Astrocyte of the cerebellum (primary cell): ENCODE results near the gene CREBBP.

Source experiments
- DNase-seq: peaks from one replicate; pipeline ENCODE4 v3.0.0-alpha.2; 2011; ENCODE audit warnings: low read depth
- H3K4me3 ChIP-seq: 2 replicates; pipeline ENCODE4 v1.5.1; 2011; ENCODE audit warnings: mild to moderate bottlenecking, low read depth, low read length, moderate library complexity
- in situ Hi-C: cut with HindIII; loops from 2 replicates; pipeline ENCODE4 v1.10.0; 2017; ENCODE audit warnings: low sequenced_read_pairs
- TF ChIP-seq, protein P1 (sequence below): IDR thresholded peaks from 2 replicates; pipeline ENCODE4 v1.5.1; 2012; ENCODE audit warnings: low read length, low read depth, moderate library complexity, mild to moderate bottlenecking; ENCODE audit errors: missing control alignments

The CREBBP gene

DNA sequence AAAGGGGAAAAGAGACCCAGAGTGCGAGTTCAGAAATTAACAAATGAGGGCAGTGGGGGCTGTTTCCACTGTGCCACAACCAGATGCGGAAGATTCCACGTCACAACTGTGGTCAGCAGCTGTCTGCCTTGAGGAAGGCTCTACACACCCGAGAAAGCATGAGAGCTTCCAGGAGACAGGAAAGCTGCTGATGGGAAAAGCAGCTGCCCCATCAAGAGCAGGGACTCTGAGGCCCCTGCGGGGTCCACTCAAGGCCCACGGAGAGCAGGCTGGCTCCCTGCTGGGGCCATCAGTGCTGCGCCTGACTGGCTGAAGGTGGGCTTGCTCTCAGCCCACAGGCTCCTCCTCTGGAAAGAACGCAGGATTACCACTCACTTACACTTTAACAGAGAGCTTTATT lies 148.3 kb downstream of the CREBBP start:
- no peak overlapping the region for H3K4me3 ChIP-seq
- DNase-seq, result no peak
- in situ Hi-C loops, result no loop called here
- TF ChIP-seq, protein P1, sequence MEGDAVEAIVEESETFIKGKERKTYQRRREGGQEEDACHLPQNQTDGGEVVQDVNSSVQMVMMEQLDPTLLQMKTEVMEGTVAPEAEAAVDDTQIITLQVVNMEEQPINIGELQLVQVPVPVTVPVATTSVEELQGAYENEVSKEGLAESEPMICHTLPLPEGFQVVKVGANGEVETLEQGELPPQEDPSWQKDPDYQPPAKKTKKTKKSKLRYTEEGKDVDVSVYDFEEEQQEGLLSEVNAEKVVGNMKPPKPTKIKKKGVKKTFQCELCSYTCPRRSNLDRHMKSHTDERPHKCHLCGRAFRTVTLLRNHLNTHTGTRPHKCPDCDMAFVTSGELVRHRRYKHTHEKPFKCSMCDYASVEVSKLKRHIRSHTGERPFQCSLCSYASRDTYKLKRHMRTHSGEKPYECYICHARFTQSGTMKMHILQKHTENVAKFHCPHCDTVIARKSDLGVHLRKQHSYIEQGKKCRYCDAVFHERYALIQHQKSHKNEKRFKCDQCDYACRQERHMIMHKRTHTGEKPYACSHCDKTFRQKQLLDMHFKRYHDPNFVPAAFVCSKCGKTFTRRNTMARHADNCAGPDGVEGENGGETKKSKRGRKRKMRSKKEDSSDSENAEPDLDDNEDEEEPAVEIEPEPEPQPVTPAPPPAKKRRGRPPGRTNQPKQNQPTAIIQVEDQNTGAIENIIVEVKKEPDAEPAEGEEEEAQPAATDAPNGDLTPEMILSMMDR, result no peak

DNA sequence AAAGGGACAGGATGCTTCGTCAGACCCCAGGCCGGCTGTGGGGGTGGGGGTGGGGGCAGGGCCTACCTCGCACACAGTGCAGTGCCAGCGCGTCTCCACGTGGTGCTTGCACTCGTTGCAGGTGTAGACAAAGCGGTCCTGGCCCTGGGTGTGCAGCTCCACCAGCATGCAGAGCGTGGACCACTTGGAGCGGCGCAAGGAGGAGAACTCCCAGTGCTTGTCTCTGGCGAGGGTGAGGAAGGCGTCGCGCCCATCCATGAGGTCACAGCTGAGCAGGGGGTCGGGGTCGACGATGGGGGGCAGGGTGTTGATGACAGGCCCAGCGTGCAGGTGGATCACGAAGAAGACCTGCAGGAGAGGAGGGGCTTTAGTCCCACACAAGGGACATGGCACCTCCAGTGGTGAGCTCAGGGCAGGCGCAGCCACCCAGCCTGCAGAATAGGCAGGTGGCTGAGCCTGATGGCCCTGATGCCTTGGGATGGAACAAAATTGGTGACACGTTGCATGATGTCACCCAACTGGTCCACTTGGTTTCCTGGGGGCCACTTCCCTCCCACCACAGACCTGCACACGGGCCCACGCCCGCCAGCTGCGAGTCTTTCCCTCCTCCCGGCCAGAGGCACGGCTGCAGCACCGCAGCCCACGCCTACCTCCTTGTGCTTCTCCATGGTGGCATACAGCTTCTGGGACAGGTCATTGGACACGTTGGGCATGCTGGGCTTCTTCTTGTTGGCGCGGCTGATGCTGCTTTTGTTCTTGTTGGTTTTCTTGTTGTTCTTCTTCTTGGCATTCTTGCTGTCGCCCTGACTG lies 149.2 kb downstream of the CREBBP start:
- TF ChIP-seq, protein P1, result no peak
- in situ Hi-C loops, result no loop called here

DNA sequence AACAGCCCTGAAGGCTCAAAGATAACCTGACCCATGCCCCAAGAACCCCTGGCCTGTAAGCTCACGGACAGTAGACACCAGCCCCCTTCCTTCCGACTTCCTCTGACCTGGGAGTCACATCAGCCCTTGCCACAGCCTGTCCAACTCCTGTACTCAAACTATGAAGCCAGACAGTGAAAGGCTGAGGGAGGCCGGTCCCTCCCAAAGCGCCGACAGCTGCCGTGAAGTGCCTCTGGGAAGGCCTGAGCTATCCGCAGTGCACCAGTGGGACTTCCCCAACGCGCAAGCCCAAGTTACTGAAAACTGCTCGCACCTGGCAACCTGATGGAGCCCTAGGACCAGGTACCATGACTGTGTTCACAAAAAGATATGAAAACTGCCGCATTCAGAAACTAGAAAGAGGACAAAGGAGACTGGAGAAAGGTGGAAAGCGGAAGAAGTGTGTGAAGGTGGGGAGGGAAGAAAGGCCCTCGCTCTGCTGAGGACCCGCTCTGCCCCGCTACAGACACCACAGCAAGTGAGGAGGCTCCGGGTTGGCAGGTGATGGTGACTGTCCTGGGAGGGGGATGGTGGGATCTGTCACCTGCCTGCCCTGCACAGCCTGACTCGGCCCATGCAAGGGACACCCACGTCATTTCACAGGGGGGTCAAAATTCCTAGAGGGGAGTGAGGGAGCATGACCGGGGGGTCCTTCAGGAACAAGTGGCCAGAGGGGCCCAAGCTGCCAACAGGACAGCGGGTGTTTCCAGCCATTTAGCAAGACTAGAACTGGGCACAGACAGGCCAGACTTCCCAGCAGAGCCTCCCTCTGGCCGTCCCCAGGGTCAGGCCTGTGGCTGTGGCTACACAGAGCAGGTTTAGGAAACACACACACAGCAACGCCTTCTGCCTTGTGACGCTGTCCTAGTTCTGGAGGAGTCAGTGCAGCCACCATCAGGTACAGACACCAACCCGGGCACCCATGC lies 150.1 kb downstream of the CREBBP start:
- no peak overlapping the region for H3K4me3 ChIP-seq
- DNase-seq, result no peak
- in situ Hi-C loops, result no loop called here
- TF ChIP-seq, protein P1, result no peak

More for the DNA sequence above, 149.2 kb downstream of the CREBBP start:
- no peak overlapping the region for H3K4me3 ChIP-seq
- DNase-seq, result no peak

DNA sequence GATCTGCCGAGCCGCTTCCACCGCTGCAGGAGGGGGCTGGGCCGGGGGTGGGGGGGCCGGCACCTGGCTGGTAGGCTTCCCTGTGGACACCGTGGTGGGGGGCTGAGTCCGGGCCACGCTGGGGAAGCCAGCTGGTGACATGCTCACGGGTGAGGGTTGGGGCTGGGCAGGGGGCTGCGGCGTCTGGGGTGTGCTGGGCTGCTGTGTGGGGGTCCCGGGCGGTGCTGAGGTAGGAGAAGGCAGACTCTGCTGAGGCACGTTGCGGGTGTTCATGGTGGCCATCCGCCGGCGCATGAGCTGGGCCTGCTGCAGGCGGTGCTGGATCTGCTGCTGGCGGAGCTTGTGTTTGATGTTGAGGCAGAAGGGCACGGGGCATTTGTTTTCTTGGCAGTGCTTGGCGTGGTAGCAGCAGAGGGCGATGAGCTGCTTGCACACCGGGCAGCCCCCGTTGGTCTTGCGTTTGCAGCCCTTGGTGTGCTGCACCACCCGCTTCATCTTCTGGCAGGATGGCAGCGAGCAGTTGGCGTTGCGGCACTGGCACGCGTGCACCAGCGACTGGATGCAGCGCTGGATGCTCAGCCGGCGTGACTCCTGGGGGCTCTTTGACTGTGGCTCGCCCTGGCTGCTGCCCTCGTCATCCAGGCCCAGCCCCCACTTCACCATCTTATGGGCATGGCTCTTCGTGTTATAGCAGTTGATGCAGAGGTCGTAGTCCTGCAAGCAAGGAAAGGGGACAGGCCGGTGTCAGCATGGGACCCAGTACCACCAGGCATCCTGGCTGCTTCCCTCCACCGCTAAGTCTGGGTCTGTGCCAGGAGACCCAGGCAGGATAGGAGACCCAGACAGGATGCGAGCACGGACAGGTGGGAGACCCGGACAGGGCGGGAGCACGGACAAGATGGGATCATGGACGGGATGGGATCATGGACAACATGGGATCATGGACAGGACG lies 151.1 kb downstream of the CREBBP start:
- no peak overlapping the region for H3K4me3 ChIP-seq
- in situ Hi-C loops, result no loop called here
- TF ChIP-seq, protein P1, result no peak
- no peak for DNase-seq

DNA sequence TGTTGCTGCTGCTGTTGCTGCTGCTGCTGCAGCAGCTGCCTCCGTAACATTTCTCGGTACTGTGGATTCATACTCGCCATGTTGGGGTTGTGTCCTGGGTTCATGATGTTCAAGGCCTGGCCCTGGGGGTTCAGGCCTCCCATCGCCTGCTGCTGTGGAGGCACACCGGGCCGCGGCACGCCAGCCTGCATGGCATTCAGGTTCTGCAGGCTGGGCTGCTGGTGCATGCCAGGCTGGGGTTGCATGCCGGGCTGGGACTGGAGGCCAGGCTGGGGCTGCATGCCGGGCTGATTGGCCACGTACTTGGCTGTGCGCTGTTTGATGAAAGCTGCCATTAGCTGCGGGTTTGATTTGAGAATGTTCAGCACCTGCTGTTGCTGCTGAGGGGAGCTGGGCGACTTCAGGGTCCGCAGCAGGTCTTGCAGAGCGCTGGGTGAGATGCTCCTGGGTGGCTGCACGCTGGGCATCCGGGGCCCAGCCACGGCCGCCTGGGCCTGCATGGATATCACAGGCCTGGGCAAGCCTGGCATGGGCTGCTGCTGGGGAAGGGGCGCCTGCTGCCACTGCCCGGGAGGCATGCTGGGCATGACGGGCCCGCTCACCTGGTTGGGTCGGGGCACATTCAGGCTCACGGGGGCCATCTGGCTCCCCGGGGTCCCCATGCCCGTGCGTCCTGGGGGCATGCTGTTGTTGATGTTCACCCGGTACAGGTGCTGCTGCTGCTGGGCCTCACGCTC lies 151.9 kb downstream of the CREBBP start:
- TF ChIP-seq, protein P1, result no peak
- DNase-seq, result no peak
- no peak overlapping the region for H3K4me3 ChIP-seq
- in situ Hi-C loops, result no loop called here
